Aorta (tissue), 5 donors: ENCODE data around the gene PTPRN2. TPM values are rescaled to one million over a fixed set of nuclear protein-coding genes. Genes with fewer than 3 reads are reported as not detected.

Experiments
- ATAC-seq: fragments of 200-7000 bp; cut with Tn5 transposase; one replicate; pipeline ENCODE4 v1.9.1; 2022; ENCODE audit warnings: moderate library complexity; ENCODE audit not compliant: low FRiP score
- DNase-seq, 2 donors: peaks; one replicate each; pipeline ENCODE4 v3.0.0-alpha.2; 2020
- H3K27ac ChIP-seq, 2 donors: one replicate each; pipeline ENCODE4 v1.5.1; 2013; ENCODE audit warnings: low read length in 2 of 2, mild to moderate bottlenecking in 2 of 2, moderate library complexity in 2 of 2, control low read depth in 1 of 2, inconsistent platforms in 1 of 2, low read depth in 1 of 2
- H3K27me3 ChIP-seq, 2 donors: one replicate each; pipeline ENCODE4 v1.6.1; 2013; ENCODE audit warnings: control low read depth in 1 of 2, low read length in 1 of 2, mild to moderate bottlenecking in 1 of 2, moderate library complexity in 1 of 2; ENCODE audit not compliant: insufficient read depth in 2 of 2, control insufficient read depth in 1 of 2
- H3K36me3 ChIP-seq, 2 donors: one replicate each; pipeline ENCODE4 v1.6.1; 2013; ENCODE audit warnings: control low read depth in 1 of 2, low read length in 1 of 2, mild to moderate bottlenecking in 1 of 2; ENCODE audit not compliant: insufficient read depth in 2 of 2, control insufficient read depth in 1 of 2
- H3K4me1 ChIP-seq, 2 donors: one replicate each; pipeline ENCODE4 v1.6.1; 2013; ENCODE audit warnings: low read length in 2 of 2, control low read depth in 1 of 2, mild to moderate bottlenecking in 1 of 2, moderate library complexity in 1 of 2; ENCODE audit not compliant: insufficient read depth in 2 of 2, control insufficient read depth in 1 of 2
- H3K4me3 ChIP-seq, 2 donors: one replicate each; pipeline ENCODE4 v1.5.1; 2013; ENCODE audit warnings: low read length in 2 of 2, control low read depth in 1 of 2, mild to moderate bottlenecking in 1 of 2
- H3K9me3 ChIP-seq: one replicate; pipeline ENCODE4 v1.6.1; 2013; ENCODE audit warnings: mild to moderate bottlenecking, low read length; ENCODE audit not compliant: control insufficient read depth
- WGBS, 2 donors: extraction: QIAGEN DNeasy Blood & Tissue Kit; methylation state at CpG; one replicate each; pipeline ENCODE4 v1.1.7; 2013; 5-methylcytosine and 5-hydroxymethylcytosine counted together
- intact Hi-C, 2 donors: fragments of 100-400 bp; cut with DNase I; formaldehyde crosslinking; loops; one replicate each; pipeline versions ENCODE4 v1.14.2 to v1.15.0; 2022
- polyA plus RNA-seq, 2 donors: library from polyadenylated mRNA; stranded (reverse); fragments of 200-250 nt; gene quantifications; one replicate each; pipeline ENCODE4 v1.2.3, GENCODE V29; 2013
- total RNA-seq, 2 donors: library from RNA; stranded (reverse); fragmentation: NEBNext Ultra II Directional; extraction: Animal tissue kit (Norgen Biotek cat#: 25700); gene quantifications; one replicate each; pipeline ENCODE4 v1.2.1, GENCODE V29; 2021
- donor health status: healthy with polysubstance abuse.
- donor health status: Bipolar disorder and iron deficiency.
- donor health status: DM: no; HTN: no; CAD: no.
- donor health status: DM: no; HTN: no; CAD: no.
- donor health status: DM: yes; HTN: yes; CAD: no.

Gene PTPRN2
- total and polyA plus RNA-seq, 4 donors, result 0.67 to 3.3 (median 1.4) TPM

DNA sequence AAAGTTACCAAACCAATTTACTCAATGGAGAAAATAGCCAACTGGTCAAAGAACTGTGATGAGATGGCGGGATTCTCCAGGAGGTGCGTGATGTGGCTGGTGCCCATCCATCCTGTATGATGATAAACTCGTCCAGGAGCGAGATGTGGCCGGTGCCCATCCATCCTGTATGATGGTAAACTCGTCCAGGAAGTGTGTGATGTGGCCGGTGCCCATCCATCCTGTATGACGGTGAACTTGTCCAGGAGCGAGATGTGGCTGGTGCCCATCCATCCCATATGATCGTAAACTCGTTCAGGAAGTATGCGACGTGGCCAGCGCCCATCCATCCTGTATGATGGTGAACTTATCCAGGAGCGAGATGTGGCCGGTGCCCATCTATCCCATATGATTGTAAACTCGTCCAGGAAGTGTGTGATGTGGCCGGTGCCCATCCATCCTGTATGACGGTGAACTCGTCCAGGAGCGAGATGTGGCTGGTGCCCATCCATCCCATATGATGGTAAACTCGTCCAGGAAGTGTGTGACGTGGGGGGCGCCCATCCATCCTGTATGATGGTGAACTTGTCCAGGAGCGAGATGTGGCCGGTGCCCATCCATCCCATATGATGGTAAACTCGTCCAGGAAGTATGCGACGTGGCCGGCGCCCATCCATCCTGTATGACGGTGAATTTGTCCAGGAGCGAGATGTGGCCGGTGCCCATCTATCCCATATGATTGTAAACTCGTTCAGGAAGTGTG is 754.6 kb downstream of the PTPRN2 start:
- intact Hi-C loops, result no loop called here
- WGBS, 2 donors, result 86 to 88% methylated on average over 35 of the region's 35 CpGs
- Histone ChIP-seq H3K4me1 (no peaks in the 10 kb centered on the region), H3K27ac (no peak overlapping the region), H3K27me3 (no peaks in the 10 kb centered on the region), H3K4me3 (no peak overlapping the region), H3K36me3 (no peaks in the 10 kb centered on the region), H3K9me3 (no peaks in the 10 kb centered on the region)
- DNase-seq, result peak; percentile 21 to 25
- no peak for ATAC-seq

DNA sequence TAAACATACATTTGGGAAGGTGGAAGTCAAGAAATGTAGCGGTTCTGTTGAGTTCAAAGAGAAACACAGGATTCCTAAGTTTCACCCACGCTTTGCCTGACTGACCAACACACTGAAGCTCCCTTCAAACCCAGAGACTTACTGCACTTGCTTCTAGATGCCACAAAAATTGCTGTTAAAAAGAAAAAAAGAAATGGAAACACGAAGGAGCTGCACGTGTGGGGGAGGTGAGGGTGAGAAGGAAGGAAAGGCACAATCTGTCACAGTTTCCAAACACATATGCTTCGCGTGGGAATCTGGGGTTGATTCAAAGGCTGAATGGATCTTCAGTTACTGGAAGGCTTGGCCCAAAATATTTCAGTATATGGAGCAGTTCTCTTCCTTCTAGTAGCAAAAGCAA is 755.2 kb downstream of the PTPRN2 start:
- Histone ChIP-seq H3K36me3 (no peaks in the 10 kb centered on the region), H3K4me3 (no peak overlapping the region), H3K9me3 (no peaks in the 10 kb centered on the region), H3K4me1 (no peaks in the 10 kb centered on the region), H3K27ac (no peak overlapping the region), H3K27me3 (no peaks in the 10 kb centered on the region)
- intact Hi-C loops, result no loop called here
- 39 to 50% methylated on average over 6 of the region's 6 CpGs for WGBS, 2 donors
- ATAC-seq (no peak), DNase-seq (no peak)

- H3K4me3 ChIP-seq, result no peak overlapping the region
- ATAC-seq, result no peak
- 83 to 85% methylated on average over 16 of the region's 16 CpGs for WGBS, 2 donors
- DNase-seq, result peak; percentile 17 to 72
- H3K4me1 ChIP-seq, result no peaks in the 10 kb centered on the region
- intact Hi-C loops, result no loop called here
- no peaks in the 10 kb centered on the region for H3K36me3 ChIP-seq
- no peak overlapping the region for H3K27ac ChIP-seq
- no peaks in the 10 kb centered on the region for H3K9me3 ChIP-seq
- no peaks in the 10 kb centered on the region for H3K27me3 ChIP-seq
Measured at GRCh38 chr7:157832006-157832405, 755.6 kb downstream of the PTPRN2 start.

DNA sequence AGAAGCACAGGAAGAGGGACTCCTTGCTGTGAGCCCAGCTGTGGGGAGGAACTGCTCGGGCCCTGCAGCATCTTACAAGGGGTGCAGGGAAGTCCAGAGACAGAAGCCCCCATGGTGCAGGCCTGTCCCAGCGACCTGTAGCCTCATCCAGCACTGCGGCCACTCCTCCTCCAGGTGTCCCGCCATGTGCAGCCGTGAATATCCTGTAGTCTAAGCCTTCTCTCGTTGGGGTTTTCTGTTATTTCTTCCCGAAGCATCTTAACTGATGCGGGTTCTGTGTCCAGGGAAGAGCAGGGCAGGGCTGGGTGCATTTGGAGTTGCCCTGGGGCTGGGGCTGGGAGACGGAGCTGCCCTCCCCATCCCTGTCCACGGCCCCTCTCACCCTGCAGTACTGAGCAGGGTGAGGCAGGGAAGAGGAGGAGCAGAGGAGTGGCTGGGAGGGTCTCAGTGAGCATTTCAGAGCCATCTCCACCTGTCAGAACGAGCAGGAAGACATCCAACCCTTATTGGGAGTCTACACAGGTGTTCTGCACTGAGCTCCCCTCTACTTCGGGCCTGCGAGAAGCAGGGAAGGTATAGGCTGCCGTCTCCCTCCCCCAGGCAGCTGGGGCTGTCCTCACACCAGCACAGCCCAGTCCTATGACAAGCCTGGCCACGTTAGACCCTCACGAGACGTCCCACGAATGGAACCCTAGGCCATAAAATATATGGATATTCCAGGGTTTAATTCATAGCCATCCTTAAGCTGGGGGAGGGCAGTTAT is 756.3 kb downstream of the PTPRN2 start:
- no peaks in the 10 kb centered on the region for H3K9me3 ChIP-seq
- ATAC-seq (no peak), DNase-seq (peak; percentile 20 to 49)
- no peak overlapping the region for H3K27ac ChIP-seq
- 77% methylated on average over 18 of the region's 18 CpGs for WGBS, 2 donors
- no peaks in the 10 kb centered on the region for H3K36me3 ChIP-seq
- no peaks in the 10 kb centered on the region for H3K27me3 ChIP-seq
- no peaks in the 10 kb centered on the region for H3K4me1 ChIP-seq
- no peak overlapping the region for H3K4me3 ChIP-seq
- intact Hi-C loops, result no loop called here

GRCh38 chr7:157830331-157830730 is 757.3 kb downstream of the PTPRN2 start:
- no peaks in the 10 kb centered on the region for H3K27me3 ChIP-seq
- no peak for ATAC-seq
- intact Hi-C loops, result no loop called here
- H3K27ac ChIP-seq, result no peak overlapping the region
- H3K4me3 ChIP-seq, result no peak overlapping the region
- peak in 1 of 2 donors; percentile 52 for DNase-seq
- no peaks in the 10 kb centered on the region for H3K36me3 ChIP-seq
- WGBS, 2 donors, result 81 to 82% methylated on average over 13 of the region's 13 CpGs
- no peaks in the 10 kb centered on the region for H3K9me3 ChIP-seq
- H3K4me1 ChIP-seq, result no peaks in the 10 kb centered on the region

- Histone ChIP-seq H3K4me1 (no peaks in the 10 kb centered on the region), H3K27me3 (no peaks in the 10 kb centered on the region), H3K9me3 (no peaks in the 10 kb centered on the region), H3K27ac (no peak overlapping the region), H3K36me3 (no peaks in the 10 kb centered on the region), H3K4me3 (no peak overlapping the region)
- DNase-seq (peak; percentile 14 to 48), ATAC-seq (no peak)
- intact Hi-C loops, result no loop called here
- 81 to 84% methylated on average over 15 of the region's 15 CpGs for WGBS, 2 donors
Measured at GRCh38 chr7:157829491-157829890, 758.1 kb downstream of the PTPRN2 start.

GRCh38 chr7:157828881-157829280 is 758.7 kb downstream of the PTPRN2 start:
- DNase-seq (peak; percentile 24 to 30), ATAC-seq (no peak)
- H3K27ac ChIP-seq, result no peak overlapping the region
- 91% methylated on average over 14 of the region's 14 CpGs for WGBS, 2 donors
- no peaks in the 10 kb centered on the region for H3K27me3 ChIP-seq
- H3K36me3 ChIP-seq, result no peaks in the 10 kb centered on the region
- no peaks in the 10 kb centered on the region for H3K9me3 ChIP-seq
- H3K4me3 ChIP-seq, result no peak overlapping the region
- intact Hi-C loops, result no loop called here
- no peaks in the 10 kb centered on the region for H3K4me1 ChIP-seq

GRCh38 chr7:157828190-157828589 is 759.4 kb downstream of the PTPRN2 start:
- DNase-seq (peak in 1 of 2 donors; percentile 26), ATAC-seq (no peak)
- intact Hi-C loops, result no loop called here
- H3K27ac ChIP-seq, result no peak overlapping the region
- H3K27me3 ChIP-seq, result no peaks in the 10 kb centered on the region
- 88 to 89% methylated on average over 13 of the region's 13 CpGs for WGBS, 2 donors
- no peak overlapping the region for H3K4me3 ChIP-seq
- no peaks in the 10 kb centered on the region for H3K36me3 ChIP-seq
- no peaks in the 10 kb centered on the region for H3K4me1 ChIP-seq
- no peaks in the 10 kb centered on the region for H3K9me3 ChIP-seq

- Histone ChIP-seq H3K4me1 (no peaks in the 10 kb centered on the region), H3K9me3 (no peaks in the 10 kb centered on the region), H3K27me3 (no peaks in the 10 kb centered on the region), H3K4me3 (no peak overlapping the region), H3K27ac (no peak overlapping the region), H3K36me3 (no peaks in the 10 kb centered on the region)
- DNase-seq, result peak; percentile 23 to 40
- intact Hi-C loops, result no loop called here
- 63 to 68% methylated on average over 10 of the region's 10 CpGs for WGBS, 2 donors
- no peak for ATAC-seq
Measured at GRCh38 chr7:157827863-157828160, 759.8 kb downstream of the PTPRN2 start.
